Activated CD8-positive, alpha-beta memory T cell treated with anti-CD3 and anti-CD28 coated beads, Interleukin-2, amount 50 U/mL, for 24 hours (primary cell): ENCODE measurements around the gene DNAJC17.
A peak's percentile ranks its signal among the peaks of the same experiment; 100 is the strongest.

Experiments used
- DNase-seq: peaks from one replicate; pipeline ENCODE4 v3.0.0-alpha.2; 2020; ENCODE audit errors: extremely low read depth

DNAJC17 gene

GRCh38 chr15:40807028-40807887 is at the start of gene DNAJC17, which contains the start of gene ZFYVE19:
DNAJC17 (minus strand) TSS chr15:40807473; CDS start chr15:40807446, 27 bp downstream.
ZFYVE19 (plus strand) TSS chr15:40807089; CDS start chr15:40807590, 501 bp downstream.
- DNase-seq, result peak; percentile 87

- DNase-seq, result no peak
Observed at GRCh38 chr15:40856746-40857145, 49.5 kb upstream of the DNAJC17 start.

GRCh38 chr15:40855706-40856234 is 48.5 kb upstream of the DNAJC17 start:
- no peak for DNase-seq

- DNase-seq, result no peak
Observed at GRCh38 chr15:40854161-40854560, 46.9 kb upstream of the DNAJC17 start.

- DNase-seq, result no peak
Observed at GRCh38 chr15:40853241-40853890, 46.1 kb upstream of the DNAJC17 start.

- DNase-seq, result no peak
Observed at GRCh38 chr15:40852529-40852928, 45.3 kb upstream of the DNAJC17 start.

- no peak for DNase-seq
Observed at GRCh38 chr15:40850576-40851112, 43.4 kb upstream of the DNAJC17 start.

- no peak for DNase-seq
Observed at GRCh38 chr15:40847223-40847961, 40.1 kb upstream of the DNAJC17 start.

- no peak for DNase-seq
Observed at GRCh38 chr15:40846841-40847222, 39.6 kb upstream of the DNAJC17 start.

GRCh38 chr15:40845511-40846284 is 38.4 kb upstream of the DNAJC17 start:
- DNase-seq, result no peak

GRCh38 chr15:40845036-40845435 is 37.8 kb upstream of the DNAJC17 start:
- no peak for DNase-seq

- DNase-seq, result no peak
Observed at GRCh38 chr15:40844696-40845030, 37.4 kb upstream of the DNAJC17 start.

GRCh38 chr15:40843885-40844695 is 36.8 kb upstream of the DNAJC17 start, which contains the start of gene SPINT1:
SPINT1 (plus strand) TSS chr15:40844048; CDS start chr15:40844555, 507 bp downstream.
- peak; percentile 30 for DNase-seq

- DNase-seq, result no peak
Observed at GRCh38 chr15:40843261-40843884, 36.1 kb upstream of the DNAJC17 start.

GRCh38 chr15:40841741-40842140 is 34.5 kb upstream of the DNAJC17 start:
- DNase-seq, result no peak

- no peak for DNase-seq
Observed at GRCh38 chr15:40838756-40839155, 31.5 kb upstream of the DNAJC17 start.

GRCh38 chr15:40836020-40836419 is 28.7 kb upstream of the DNAJC17 start:
- DNase-seq, result no peak

GRCh38 chr15:40832903-40833302 is 25.6 kb upstream of the DNAJC17 start:
- no peak for DNase-seq

GRCh38 chr15:40831861-40832260 is 24.6 kb upstream of the DNAJC17 start:
- no peak for DNase-seq

GRCh38 chr15:40830884-40831283 is 23.6 kb upstream of the DNAJC17 start:
- no peak for DNase-seq
